K562 (cell line): ENCODE data around the gene RNF167. TPM values are rescaled to one million over a fixed set of nuclear protein-coding genes. Genes with fewer than 3 reads are reported as not detected.
A peak's percentile ranks its signal among the peaks of the same experiment; 100 is the strongest.

Source experiments
- ATAC-seq: fragments of 200-7000 bp; cut with Tn5 transposase; 3 replicates; pipeline ENCODE4 v1.9.1; 2020; ENCODE audit warnings: moderate library complexity
- BruUV-seq: library from RNA; stranded (reverse); fragments of 400-500 nt; replicated peaks from 2 replicates; lab custom pipeline; 2021; lab: Mats Ljungman, UMichigan
- CTCF ChIA-PET: fragments of 300-600 bp; formaldehyde crosslinking; extraction: SDS; loops from one replicate; lab custom pipeline; 2021; ENCODE audit warnings: low intra/inter-chr PET ratio; lab: Yijun Ruan, JAX
- POLR2A ChIA-PET: fragments of 300-600, 350-650 bp; sonication (Branson Sonifier 250); formaldehyde crosslinking; extraction: SDS; loops from one replicate; lab custom pipeline; 2021; ENCODE audit warnings: antibody characterized with exemption, inconsistent platforms; lab: Yijun Ruan, JAX
- DNase-seq, 4 experiments: peaks; one replicate each; pipeline versions ENCODE4 v3.0.0 to v3.0.0-alpha.2; 2011 to 2018; ENCODE audit warnings: low spot score in 3 of 4, mixed read lengths in 3 of 4; ENCODE audit errors: extremely low read depth in 1 of 4
- FAIRE-seq: peaks from 2 replicates; lab custom pipeline; 2011; peaks lifted over from hg19 to GRCh38; lab: Jason Lieb, UNC
- H2AFZ ChIP-seq: 2 replicates; pipeline ENCODE4 v1.6.0; 2011; ENCODE audit warnings: low read depth, low read length, control low read depth, inconsistent platforms
- H3K27ac ChIP-seq: fragments of 200-600 bp; 3 replicates; pipeline ENCODE4 v1.8.0; 2011; ENCODE audit warnings: low read depth, mild to moderate bottlenecking, control low read depth, inconsistent platforms, low read length, moderate library complexity, mixed read lengths; ENCODE audit errors: extremely low read depth
- H3K27me3 ChIP-seq, 2 experiments: fragments of 300-600 bp in 1 of 2; 2 replicates in 1 of 2; 3 replicates in 1 of 2; pipeline versions ENCODE4 v1.6.0 to v1.8.0; 2011; ENCODE audit warnings: inconsistent platforms in 2 of 2, low read length in 2 of 2, mild to moderate bottlenecking in 1 of 2, mixed read lengths in 1 of 2, moderate library complexity in 1 of 2; ENCODE audit not compliant: control insufficient read depth in 2 of 2, insufficient read depth in 2 of 2
- H3K36me3 ChIP-seq: fragments of 300-600 bp; 3 replicates; pipeline ENCODE4 v1.8.0; 2011; ENCODE audit warnings: mild to moderate bottlenecking, low read length, inconsistent platforms; ENCODE audit not compliant: control insufficient read depth, insufficient read depth
- H3K4me1 ChIP-seq, 2 experiments: fragments of 200-600 bp in 1 of 2; replicated peaks in 1 of 2; 2 replicates in 1 of 2; 3 replicates in 1 of 2; pipeline versions ENCODE4 v1.5.1 to v1.8.0; 2011; ENCODE audit warnings: inconsistent platforms in 2 of 2, low read length in 2 of 2, mild to moderate bottlenecking in 1 of 2, mixed read lengths in 1 of 2, moderate library complexity in 1 of 2; ENCODE audit not compliant: control insufficient read depth in 2 of 2, insufficient read depth in 2 of 2
- H3K4me2 ChIP-seq: 2 replicates; pipeline ENCODE4 v1.6.1; 2011; ENCODE audit warnings: low read length, control low read depth, inconsistent platforms, mixed read lengths; ENCODE audit not compliant: insufficient read depth
- H3K4me3 ChIP-seq: fragments of 200-600 bp; sonication (generic), shearing (Covaris generic); 2 replicates; pipeline ENCODE4 v1.5.1; 2016; ENCODE audit warnings: control low read depth, inconsistent platforms
- H3K79me2 ChIP-seq: fragments of 200-600 bp; 3 replicates; pipeline ENCODE4 v1.8.0; 2011; ENCODE audit warnings: low read length, inconsistent platforms; ENCODE audit not compliant: control insufficient read depth, insufficient read depth
- H3K9ac ChIP-seq, 2 experiments: 2 replicates each; pipeline versions ENCODE4 v1.6.0 to v1.6.1; 2011; ENCODE audit warnings: low read depth in 2 of 2, low read length in 2 of 2, control low read depth in 1 of 2, inconsistent platforms in 1 of 2, mild to moderate bottlenecking in 1 of 2, mixed read lengths in 1 of 2; ENCODE audit not compliant: insufficient read depth in 1 of 2
- H3K9me1 ChIP-seq: one replicate; pipeline ENCODE4 v1.6.0; 2011; ENCODE audit warnings: inconsistent platforms, mild to moderate bottlenecking, low read length, moderate library complexity; ENCODE audit not compliant: control insufficient read depth, insufficient read depth
- H3K9me3 ChIP-seq: replicated peaks from 2 replicates; pipeline ENCODE4 v1.5.1; 2011; ENCODE audit warnings: low read depth, low read length, inconsistent platforms; ENCODE audit not compliant: control insufficient read depth, insufficient read depth
- H4K20me1 ChIP-seq: replicated peaks from 2 replicates; pipeline ENCODE4 v1.6.1; 2011; ENCODE audit warnings: low read length, inconsistent platforms, mixed read lengths; ENCODE audit not compliant: control insufficient read depth, insufficient read depth
- BCLAF1 ChIP-seq, 2 experiments: fragments of 450-650 bp in 1 of 2; IDR thresholded peaks; 2 replicates each; pipeline ENCODE4 v1.6.1; 2011 to 2017; ENCODE audit warnings: low read depth in 2 of 2, antibody characterized with exemption in 1 of 2, borderline replicate concordance in 1 of 2, low read length in 1 of 2, mild to moderate bottlenecking in 1 of 2, mixed read lengths in 1 of 2; ENCODE audit not compliant: control insufficient read depth in 1 of 2
- CEBPB ChIP-seq: fragments of 450-650 bp; IDR thresholded peaks from 2 replicates; pipeline ENCODE4 v1.6.1; 2016; ENCODE audit warnings: missing genetic modification characterization, missing compliant biosample characterization
- CEBPG ChIP-seq, 3 experiments: fragments of 200-800 bp in 1 of 3; sonication (Bioruptor generic) in 1 of 3; sonication (generic) in 1 of 3; formaldehyde crosslinking in 1 of 3; IDR thresholded peaks in 2 of 3; conservative IDR thresholded peaks in 1 of 3; 2 replicates each; pipeline versions ENCODE4 v1.6.1 to v1.8.0; 2016 to 2022; ENCODE audit warnings: missing compliant biosample characterization in 2 of 3, missing genetic modification characterization in 2 of 3, mild to moderate bottlenecking in 1 of 3, missing genetic modification reagents in 1 of 3
- E2F6 ChIP-seq, 2 experiments: IDR thresholded peaks; 2 replicates each; pipeline ENCODE4 v1.6.1; 2011; ENCODE audit warnings: borderline replicate concordance in 1 of 2, control low read depth in 1 of 2, low read depth in 1 of 2, low read length in 1 of 2, mild to moderate bottlenecking in 1 of 2, mixed read lengths in 1 of 2, moderate library complexity in 1 of 2; ENCODE audit not compliant: insufficient read depth in 1 of 2, insufficient read length in 1 of 2, poor library complexity in 1 of 2, severe bottlenecking in 1 of 2; ENCODE audit errors: extremely low read depth in 1 of 2
- EP400 ChIP-seq: fragments of 450-650 bp; IDR thresholded peaks from 2 replicates; pipeline ENCODE4 v1.6.1; 2017; ENCODE audit warnings: antibody characterized with exemption, mild to moderate bottlenecking, moderate library complexity
- HMGN3 ChIP-seq: IDR thresholded peaks from 2 replicates; pipeline ENCODE4 v1.6.1; 2011; ENCODE audit warnings: borderline replicate concordance, low read depth, mild to moderate bottlenecking, mixed read lengths, low read length; ENCODE audit not compliant: insufficient read length; ENCODE audit errors: extremely low read depth
- NR2C1 ChIP-seq, 2 experiments: fragments of 450-650 bp; IDR thresholded peaks; 2 replicates each; pipeline ENCODE4 v1.6.1; 2017; ENCODE audit warnings: mild to moderate bottlenecking in 2 of 2, antibody characterized with exemption in 1 of 2, inconsistent platforms in 1 of 2, missing compliant biosample characterization in 1 of 2, missing genetic modification characterization in 1 of 2
- RB1 ChIP-seq: fragments of 450-650 bp; IDR thresholded peaks from 2 replicates; pipeline ENCODE4 v1.6.1; 2017; ENCODE audit warnings: low read depth, mild to moderate bottlenecking
- SIN3A ChIP-seq, 2 experiments: fragments of 150-350 bp in 1 of 2; IDR thresholded peaks; 2 replicates each; pipeline ENCODE4 v1.6.1; 2011 to 2016; ENCODE audit warnings: borderline replicate concordance in 2 of 2, low read depth in 2 of 2, low read length in 2 of 2, mild to moderate bottlenecking in 2 of 2, moderate library complexity in 2 of 2; ENCODE audit not compliant: control insufficient read depth in 1 of 2
- SPI1 ChIP-seq: IDR thresholded peaks from 2 replicates; pipeline ENCODE4 v1.6.1; 2011; ENCODE audit warnings: low read depth, low read length, control low read depth, borderline replicate concordance
- TAF1 ChIP-seq: IDR thresholded peaks from 2 replicates; pipeline ENCODE4 v1.6.1; 2011; ENCODE audit warnings: mild to moderate bottlenecking, low read length, moderate library complexity; ENCODE audit not compliant: insufficient read depth, control insufficient read depth, severe bottlenecking; ENCODE audit errors: extremely low read depth
- WGBS: fragments of 100-300 bp; shearing (Covaris generic); methylation state at CpG from one replicate; pipeline ENCODE4 v1.1.6; 2016; ENCODE audit warnings: low coverage, mixed read lengths; ENCODE audit not compliant: insufficient coverage; ENCODE audit errors: missing lambda C conversion rate; 5-methylcytosine and 5-hydroxymethylcytosine counted together
- in situ Hi-C: fragments of 300-500 bp; cut with MboI; formaldehyde crosslinking; loops from 4 replicates; pipeline ENCODE4 v1.15.0; 2018; ENCODE audit warnings: inconsistent platforms, mixed read lengths
- intact Hi-C: fragments of 100-400 bp; cut with micrococcal nuclease; formaldehyde crosslinking; loops from 2 replicates; pipeline ENCODE4 v1.14.2; 2022
- polyA plus RNA-seq, 8 experiments: library from polyadenylated mRNA; depleted of rRNA in 4 of 8; stranded (reverse) in 5 of 8; unstranded in 3 of 8; fragments of >200 nt; fragmentation: Nextera tagmentation in 2 of 8; fragmentation: Illumina TruSeq in 1 of 8; extraction: Ambion mirVana in 2 of 8; extraction: Trizol in 1 of 8; gene quantifications; 2 replicates each; pipeline versions ENCODE4 v1.2.1 to v1.2.3, GENCODE V29; 2011 to 2014; ENCODE audit warnings: inconsistent platforms in 1 of 8, missing spikeins in 1 of 8
- total RNA-seq, 7 experiments: library from RNA; depleted of rRNA in 6 of 7; stranded (reverse); fragments of >200 nt in 6 of 7; fragmentation: Illumina TruSeq in 2 of 7; extraction: Trizol in 2 of 7; gene quantifications; 2 replicates each; pipeline versions ENCODE4 v1.2.1 to v1.2.3, GENCODE V29; 2011 to 2021; ENCODE audit warnings: low replicate concordance in 1 of 7

Gene RNF167
- total and polyA plus RNA-seq, 9 of the 15 experiments (the other 6 are each of a cell fraction or from before 2014, with no cell fraction given) = 16.5 to 143 (median 45.5) TPM

- TF ChIP-seq SPI1 = no peak
These were observed 8.3 kb downstream of the RNF167 start, which contains the start of gene PFN1 (continued) for GRCh38 chr17:4948166-4948930.

GRCh38 chr17:4948931-4949320 is 8.9 kb downstream of the RNF167 start:
- BruUV-seq = no TSS peak
- TF ChIP-seq EP400 = 0 out of 2 replicates have a peak, but pooled peaks have one; percentile 2
- no peak for TF ChIP-seq BCLAF1 (IDR thresholded peaks at IDR 0.05; ENCODE audit: borderline replicate concordance in 1 of 2, control insufficient read depth in 1 of 2, low read depth in 2 of 2, low read length in 1 of 2)
- TF ChIP-seq E2F6 (IDR thresholded peaks at IDR 0.05; ENCODE audit: borderline replicate concordance in 1 of 2, extremely low read depth in 1 of 2, insufficient read depth in 1 of 2, insufficient read length in 1 of 2, low read depth in 1 of 2, low read length in 1 of 2, poor library complexity in 1 of 2, severe bottlenecking in 1 of 2) = peak; percentile 25 to 41
- no peak for TF ChIP-seq CEBPG (CRISPR knock-in tag; IDR thresholded peaks at IDR 0.05)
- peak in 1 of 2 experiments; percentile 2; a peak in 1 of 4 replicates for TF ChIP-seq CEBPG (tag; conservative IDR thresholded peaks at IDR 0.05 in 1 of 2, IDR thresholded peaks at IDR 0.05 in 1 of 2)
- peak; percentile 65; the same call in 1 of the 2 replicates for TF ChIP-seq RB1
- no peak for TF ChIP-seq NR2C1 (IDR thresholded peaks at IDR 0.05)
- no peak for TF ChIP-seq NR2C1 (tag; IDR thresholded peaks at IDR 0.05)
- 0 out of 4 replicates have a peak, but pooled peaks of 1 of the 2 experiments have one; percentile 14 for TF ChIP-seq SIN3A (IDR thresholded peaks at IDR 0.05; ENCODE audit: borderline replicate concordance in 2 of 2, control insufficient read depth in 1 of 2, low read depth in 2 of 2, low read length in 2 of 2)
- TF ChIP-seq TAF1 = peak; percentile 5
- TF ChIP-seq CEBPB (tag) = peak; percentile 5
- peak; percentile 45 for TF ChIP-seq HMGN3

More at GRCh38 chr17:4948931-4949320, 8.9 kb downstream of the RNF167 start:
- Histone ChIP-seq H3K27ac (peak overlapping the region; percentile 98), H3K79me2 (peaks cover 63% of the 10 kb centered on the region), H3K36me3 (peaks cover 39% of the 10 kb centered on the region), H3K9me3 (no peaks in the 10 kb centered on the region), H2AFZ (peak overlapping the region; percentile 52), H3K27me3 (no peaks in the 10 kb centered on the region), H3K4me2 (peak overlapping the region; percentile 93), H4K20me1 (peaks cover 22% of the 10 kb centered on the region), H3K9me1 (no peaks in the 10 kb centered on the region), H3K4me3 (peak overlapping the region; percentile 97), H3K4me1 (peaks cover 32 to 57% of the 10 kb centered on the region in 2 experiments), H3K9ac (peak overlapping the region; percentile 89 to 90)
- POLR2A ChIA-PET = interaction anchor here (0.6 to 4.7 kb wide), 5 partner anchors 9 to 704 kb away, joined by 3 to 21 read pairs (median 3); partner anchors contain the start of genes RNF167, SLC25A11 and SPAG7
- CTCF ChIA-PET = no interaction called here
- peak; percentile 59 to 84 (median 74) for DNase-seq
- in situ Hi-C loops (no loop called here), intact Hi-C loops (no loop called here)
- peak; percentile 66 for ATAC-seq
- FAIRE-seq = no peak
- 0% methylated on average over 13 of the region's 40 CpGs for WGBS
